Measurements from ENCODE around the gene CA6.
A peak's percentile ranks its signal among the peaks of the same experiment; 100 is the strongest.

Gene CA6

DNA sequence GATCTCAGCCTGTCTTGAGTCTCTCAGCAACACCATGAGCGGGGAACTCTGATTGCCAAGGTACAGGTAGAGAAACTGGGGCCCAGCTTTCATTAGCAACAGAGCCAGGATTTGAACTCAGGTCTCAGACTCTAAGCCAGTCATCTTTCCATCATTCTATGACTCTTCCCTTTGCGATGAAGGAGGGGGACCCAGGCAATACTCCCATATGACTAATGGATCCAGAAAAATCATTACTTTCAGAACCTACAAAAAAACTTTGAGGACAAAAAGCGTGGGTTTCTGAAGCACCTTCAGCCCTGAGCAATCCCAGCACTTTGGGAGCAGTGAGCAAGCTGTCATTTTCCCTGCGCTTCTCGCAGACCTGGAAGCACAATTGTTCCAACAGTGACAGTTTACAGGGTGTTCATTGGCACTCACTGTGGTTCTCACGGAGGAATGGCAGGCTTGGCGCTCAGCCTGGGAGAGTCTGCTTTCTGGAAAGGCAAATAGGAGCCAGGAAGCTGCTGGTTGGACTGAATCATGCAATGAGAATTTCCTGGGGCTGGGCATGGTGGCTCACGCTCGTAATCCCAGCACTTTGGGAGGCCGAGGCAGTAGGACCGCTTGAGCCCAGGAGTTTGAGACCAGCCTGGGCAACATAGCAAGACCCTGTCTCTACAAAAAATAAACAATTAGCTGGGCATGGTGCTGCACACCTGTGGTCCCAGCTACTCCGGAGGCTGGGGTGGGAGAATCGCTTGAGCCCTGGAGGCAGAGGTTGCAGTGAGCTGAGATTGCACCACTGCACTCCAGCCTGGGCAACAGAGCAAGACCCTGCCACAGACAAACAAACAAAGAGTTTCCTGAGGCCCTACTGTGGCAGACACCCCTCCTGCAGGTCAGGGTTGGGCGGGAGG, 40.5 kb downstream of the CA6 start:
- DNase-seq (ENCODE audit: low read depth), result peak; percentile 97
- TF ChIP-seq, protein P1, sequence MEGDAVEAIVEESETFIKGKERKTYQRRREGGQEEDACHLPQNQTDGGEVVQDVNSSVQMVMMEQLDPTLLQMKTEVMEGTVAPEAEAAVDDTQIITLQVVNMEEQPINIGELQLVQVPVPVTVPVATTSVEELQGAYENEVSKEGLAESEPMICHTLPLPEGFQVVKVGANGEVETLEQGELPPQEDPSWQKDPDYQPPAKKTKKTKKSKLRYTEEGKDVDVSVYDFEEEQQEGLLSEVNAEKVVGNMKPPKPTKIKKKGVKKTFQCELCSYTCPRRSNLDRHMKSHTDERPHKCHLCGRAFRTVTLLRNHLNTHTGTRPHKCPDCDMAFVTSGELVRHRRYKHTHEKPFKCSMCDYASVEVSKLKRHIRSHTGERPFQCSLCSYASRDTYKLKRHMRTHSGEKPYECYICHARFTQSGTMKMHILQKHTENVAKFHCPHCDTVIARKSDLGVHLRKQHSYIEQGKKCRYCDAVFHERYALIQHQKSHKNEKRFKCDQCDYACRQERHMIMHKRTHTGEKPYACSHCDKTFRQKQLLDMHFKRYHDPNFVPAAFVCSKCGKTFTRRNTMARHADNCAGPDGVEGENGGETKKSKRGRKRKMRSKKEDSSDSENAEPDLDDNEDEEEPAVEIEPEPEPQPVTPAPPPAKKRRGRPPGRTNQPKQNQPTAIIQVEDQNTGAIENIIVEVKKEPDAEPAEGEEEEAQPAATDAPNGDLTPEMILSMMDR (IDR thresholded peaks at IDR 0.05; ENCODE audit: insufficient read depth, low read depth, low read length, missing control alignments), result no peak
- H3K4me3 ChIP-seq (ENCODE audit: low read length), result no peak overlapping the region

DNA sequence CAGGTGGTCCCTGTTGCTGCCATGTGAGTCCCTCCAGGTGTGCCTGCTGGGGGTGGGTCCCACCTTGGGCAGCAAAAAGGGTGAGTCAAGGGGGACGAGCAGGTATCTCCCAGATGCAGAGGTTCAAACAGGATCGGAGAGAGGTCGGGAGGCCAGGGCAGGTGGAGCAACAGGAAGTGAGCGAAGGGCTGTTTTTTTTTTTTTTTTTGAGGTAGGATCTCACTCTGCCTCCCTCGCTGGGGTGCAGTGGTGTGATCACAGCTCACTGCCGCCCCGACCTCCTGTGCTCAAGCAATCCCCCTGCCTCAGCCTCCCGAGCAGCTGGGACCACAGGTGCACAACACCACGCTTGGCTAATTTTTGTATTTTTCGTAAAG, 41.1 kb downstream of the CA6 start:
- DNase-seq (ENCODE audit: low read depth), result no peak
- TF ChIP-seq, protein P1 (IDR thresholded peaks at IDR 0.05; ENCODE audit: insufficient read depth, low read depth, low read length, missing control alignments), result no peak
- H3K4me3 ChIP-seq (ENCODE audit: low read length), result no peak overlapping the region

DNA sequence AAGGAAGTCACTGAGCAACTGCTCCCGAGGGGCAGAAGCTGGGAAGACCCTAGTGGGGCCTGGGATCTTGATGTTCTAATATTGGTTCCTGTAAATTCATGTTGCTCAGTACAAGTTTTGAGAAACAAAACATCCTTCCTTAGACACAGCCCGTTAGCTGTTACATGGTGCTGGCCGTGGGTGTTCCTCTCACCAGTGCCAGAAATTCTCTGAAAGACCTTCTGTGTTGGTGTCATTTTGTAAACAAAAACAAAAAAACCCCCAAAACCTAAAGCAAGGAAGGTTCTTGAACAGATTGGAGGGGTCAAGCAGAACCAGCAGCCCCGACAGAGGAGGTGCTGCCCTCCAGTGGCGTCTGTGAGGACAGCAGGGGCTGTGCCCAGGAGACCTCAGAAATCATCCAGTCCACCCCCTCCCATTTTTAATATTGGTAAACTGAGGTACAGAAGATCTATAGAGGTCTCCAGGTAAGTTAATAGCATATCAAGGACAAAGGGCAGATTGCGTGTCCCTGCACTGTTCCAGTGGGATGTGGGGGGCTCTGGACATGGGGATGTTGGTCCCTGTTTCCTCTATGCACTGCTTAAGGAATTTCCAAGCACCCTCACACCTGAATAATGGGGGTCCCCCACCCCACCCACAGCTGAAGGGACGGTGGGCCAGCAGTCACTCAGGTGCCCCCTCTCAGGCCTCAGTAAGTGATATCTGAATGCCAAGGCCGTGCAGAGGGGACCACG, 42.4 kb downstream of the CA6 start:
- peak; percentile 41 for DNase-seq (ENCODE audit: low read depth)
- TF ChIP-seq, protein P1 (IDR thresholded peaks at IDR 0.05; ENCODE audit: insufficient read depth, low read depth, low read length, missing control alignments), result peak; percentile 94
- no peak overlapping the region for H3K4me3 ChIP-seq (ENCODE audit: low read length)

DNA sequence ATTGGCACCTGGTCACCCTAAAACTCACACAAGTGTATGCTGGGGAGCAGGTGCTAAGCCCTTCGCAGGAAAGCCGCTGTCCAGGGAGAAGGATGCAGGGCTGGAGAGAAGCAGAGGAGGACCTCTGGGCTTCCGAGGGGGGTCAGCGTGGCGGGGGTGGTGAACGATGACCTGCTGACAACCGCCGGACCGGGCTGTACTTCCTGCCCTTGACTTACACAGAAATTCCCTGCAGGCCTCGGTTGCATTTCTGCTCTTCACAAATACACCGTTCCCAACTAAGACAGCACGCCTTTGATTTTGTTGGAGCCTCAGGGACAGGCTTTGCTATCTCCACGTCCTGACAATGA, 42.9 kb downstream of the CA6 start:
- H3K4me3 ChIP-seq (ENCODE audit: low read length), result no peak overlapping the region
- TF ChIP-seq, protein P1 (IDR thresholded peaks at IDR 0.05; ENCODE audit: insufficient read depth, low read depth, low read length, missing control alignments), result no peak
- no peak for DNase-seq (ENCODE audit: low read depth)

DNA sequence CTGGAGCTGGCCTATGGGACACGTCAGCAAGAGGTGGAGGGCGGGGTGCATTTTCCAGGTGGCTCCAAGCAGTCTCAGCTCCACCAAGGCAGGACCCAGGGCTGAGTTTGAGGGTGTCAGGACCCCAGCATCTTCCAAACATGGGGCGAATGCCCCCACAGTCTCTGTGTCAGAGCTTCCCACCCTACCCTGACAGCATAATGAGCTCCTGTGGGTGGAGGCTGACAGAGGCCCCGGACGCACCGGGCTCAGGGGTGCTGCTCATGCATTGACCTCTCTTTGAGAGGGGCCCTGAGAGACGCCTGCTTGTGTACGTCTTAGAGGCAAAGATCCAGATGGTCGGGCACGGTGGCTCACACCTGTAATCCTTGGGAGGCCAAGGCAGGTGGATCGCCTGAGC, 43.4 kb downstream of the CA6 start:
- no peak overlapping the region for H3K4me3 ChIP-seq (ENCODE audit: low read length)
- TF ChIP-seq, protein P1 (IDR thresholded peaks at IDR 0.05; ENCODE audit: insufficient read depth, low read depth, low read length, missing control alignments), result no peak
- DNase-seq (ENCODE audit: low read depth), result no peak

DNA sequence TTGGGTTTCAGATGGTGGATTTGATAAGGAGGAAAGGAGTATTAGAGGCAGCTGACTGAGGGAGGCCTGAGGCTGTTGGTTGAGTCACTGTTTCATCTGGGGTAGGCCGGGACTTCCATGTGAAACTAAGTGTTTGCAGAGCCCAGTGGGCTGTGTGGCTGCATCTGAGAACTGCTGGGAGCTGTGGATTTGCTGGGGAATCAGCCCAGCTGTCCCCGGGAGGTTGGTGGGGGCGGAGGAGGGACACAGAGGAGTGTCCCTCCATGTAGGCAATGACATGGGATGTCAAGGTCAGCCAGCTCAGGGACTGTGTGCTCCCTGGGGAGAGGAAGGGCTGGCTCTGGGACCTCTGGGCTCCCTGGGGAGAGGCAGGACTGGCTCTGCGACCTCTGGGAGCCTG, 44.2 kb downstream of the CA6 start:
- H3K4me3 ChIP-seq (ENCODE audit: low read length), result no peak overlapping the region
- TF ChIP-seq, protein P1 (IDR thresholded peaks at IDR 0.05; ENCODE audit: insufficient read depth, low read depth, low read length, missing control alignments), result no peak
- peak; percentile 63 for DNase-seq (ENCODE audit: low read depth)
